BJ (cell line): Measurements from ENCODE around the gene COL18A1. TPM values are rescaled to one million over a fixed set of nuclear protein-coding genes. Genes with fewer than 3 reads are reported as not detected.
A peak's percentile ranks its signal among the peaks of the same experiment; 100 is the strongest.

Experiments
- CTCF ChIA-PET: fragments of 350-600 bp; formaldehyde crosslinking; extraction: SDS; loops from one replicate; lab custom pipeline; 2021; ENCODE audit warnings: antibody characterized with exemption, inconsistent platforms; lab: Yijun Ruan, JAX
- POLR2A ChIA-PET: fragments of 300-600 bp; sonication (Branson Sonifier 250); formaldehyde crosslinking; extraction: SDS; loops from one replicate; lab custom pipeline; 2021; ENCODE audit warnings: antibody characterized with exemption; lab: Charles Lee
- DNase-seq: peaks from one replicate; pipeline ENCODE4 v3.0.0-alpha.2; 2011; ENCODE audit warnings: low read depth
- H3K27me3 ChIP-seq: 2 replicates; pipeline ENCODE4 v1.6.0; 2011; ENCODE audit warnings: low read length; ENCODE audit not compliant: control insufficient read depth, insufficient read depth
- H3K36me3 ChIP-seq: 2 replicates; pipeline ENCODE4 v1.5.1; 2011; ENCODE audit warnings: low read length; ENCODE audit not compliant: control insufficient read depth, insufficient read depth
- H3K4me3 ChIP-seq: 2 replicates; pipeline ENCODE4 v1.5.1; 2011; ENCODE audit warnings: low read depth, mild to moderate bottlenecking, control low read depth, low read length
- CTCF ChIP-seq: IDR thresholded peaks from 2 replicates; pipeline ENCODE4 v1.5.1; 2011; ENCODE audit warnings: low read depth, mild to moderate bottlenecking, control low read depth, inconsistent platforms, low read length, moderate library complexity; ENCODE audit not compliant: insufficient read depth
- polyA plus RNA-seq: library from polyadenylated mRNA; depleted of rRNA; stranded (reverse); fragments of >200 nt; gene quantifications from 2 replicates; pipeline ENCODE4 v1.2.3, GENCODE V29; 2011

COL18A1 gene
- polyA plus RNA-seq, 1 experiment = 99.7 TPM

GRCh38 chr21:45384656-45385548 is 20.1 kb upstream of the COL18A1 start:
- Histone ChIP-seq H3K27me3 (no peaks in the 10 kb centered on the region), H3K36me3 (no peaks in the 10 kb centered on the region), H3K4me3 (no peak overlapping the region)
- POLR2A ChIA-PET = no interaction called here
- CTCF ChIA-PET = interaction anchor here (0.9 to 1.3 kb wide), 6 partner anchors 12 to 245 kb away, joined by 3 to 4 read pairs (median 4); no protein-coding TSS in a partner anchor
- no peak for DNase-seq
- TF ChIP-seq CTCF = no peak

GRCh38 chr21:45385549-45386050 is 19.4 kb upstream of the COL18A1 start:
- Histone ChIP-seq H3K36me3 (no peaks in the 10 kb centered on the region), H3K27me3 (no peaks in the 10 kb centered on the region), H3K4me3 (no peak overlapping the region)
- no peak for DNase-seq
- ChIA-PET CTCF (interaction anchor here (1.0 to 1.3 kb wide), 5 partner anchors 11 to 246 kb away, joined by 3 to 4 read pairs (median 3); no protein-coding TSS in a partner anchor), POLR2A (no interaction called here)
- TF ChIP-seq CTCF = no peak

GRCh38 chr21:45386336-45386727 is 18.6 kb upstream of the COL18A1 start:
- no peak for DNase-seq
- CTCF ChIA-PET = interaction anchor here (0.9 to 1.4 kb wide), 9 partner anchors 15 to 249 kb away, joined by 3 to 8 read pairs (median 3); no protein-coding TSS in a partner anchor
- no peaks in the 10 kb centered on the region for H3K36me3 ChIP-seq
- no peak overlapping the region for H3K4me3 ChIP-seq
- POLR2A ChIA-PET = no interaction called here
- no peak for TF ChIP-seq CTCF
- H3K27me3 ChIP-seq = no peaks in the 10 kb centered on the region

- ChIA-PET CTCF (interaction anchor here (0.7 to 1.8 kb wide), 12 partner anchors 10 to 249 kb away, joined by 3 to 8 read pairs (median 4); no protein-coding TSS in a partner anchor), POLR2A (interaction anchor here (0.7 kb wide), 1 partner anchor 41 kb away, joined by 3 read pairs; no protein-coding TSS in a partner anchor)
- no peaks in the 10 kb centered on the region for H3K36me3 ChIP-seq
- peak; percentile 88 for DNase-seq
- peak; percentile 47 for TF ChIP-seq CTCF
- no peak overlapping the region for H3K4me3 ChIP-seq
- H3K27me3 ChIP-seq = no peaks in the 10 kb centered on the region
Measured at GRCh38 chr21:45386728-45387371, 18.1 kb upstream of the COL18A1 start.

GRCh38 chr21:45387506-45387905 is 17.5 kb upstream of the COL18A1 start:
- no peak for TF ChIP-seq CTCF
- Histone ChIP-seq H3K36me3 (no peaks in the 10 kb centered on the region), H3K4me3 (no peak overlapping the region), H3K27me3 (no peaks in the 10 kb centered on the region)
- POLR2A ChIA-PET = interaction anchor here (0.7 kb wide), 1 partner anchor 40 kb away, joined by 3 read pairs; no protein-coding TSS in a partner anchor
- CTCF ChIA-PET = interaction anchor here (0.7 to 1.8 kb wide), 8 partner anchors 9 to 247 kb away, joined by 3 to 8 read pairs (median 4); no protein-coding TSS in a partner anchor
- DNase-seq = no peak
